ENCODE results near the gene TUBA4B.
A peak's percentile ranks its signal among the peaks of the same experiment; 100 is the strongest.

Gene TUBA4B

GRCh38 chr2:219229305-219230058 is 23.6 kb upstream of the TUBA4B start, which contains the start of the genes ANKZF1 and ATG9A:
TSS of gene ANKZF1 (plus strand) at chr2:219229806. CDS start at chr2:219230258, 452 bp downstream.
TSS of gene ATG9A (minus strand) at chr2:219229636. CDS start at chr2:219228024, 1,612 bp downstream.
- TF ChIP-seq CREB5 (CRISPR knock-in tag; IDR thresholded peaks at IDR 0.05; ENCODE audit: low read depth) (no peak), ARNTL (CRISPR knock-in tag; IDR thresholded peaks at IDR 0.05; ENCODE audit: borderline replicate concordance, low read depth) (no peak), ISL1 (CRISPR knock-in tag; IDR thresholded peaks at IDR 0.05) (no peak; the same call in 1 of the 2 replicates), ZFP3 (CRISPR knock-in tag; IDR thresholded peaks at IDR 0.05) (peak; percentile 81; the same call in 1 of the 2 replicates), CSDC2 (CRISPR knock-in tag; IDR thresholded peaks at IDR 0.05) (peak; percentile 97), POU6F1 (CRISPR knock-in tag; IDR thresholded peaks at IDR 0.05; ENCODE audit: borderline replicate concordance, low read depth) (no peak), ZFP30 (CRISPR knock-in tag; IDR thresholded peaks at IDR 0.05) (peak; percentile 25; the same call in 1 of the 2 replicates), TOX (CRISPR knock-in tag; IDR thresholded peaks at IDR 0.05; ENCODE audit: borderline replicate concordance) (no peak), RARB (CRISPR knock-in tag; IDR thresholded peaks at IDR 0.05) (no peak), PPARA (CRISPR knock-in tag; IDR thresholded peaks at IDR 0.05; ENCODE audit: borderline replicate concordance) (no peak), OSR1 (CRISPR knock-in tag; IDR thresholded peaks at IDR 0.05) (peak; percentile 71; the same call in 1 of the 2 replicates), BACH2 (CRISPR knock-in tag; IDR thresholded peaks at IDR 0.05; ENCODE audit: borderline replicate concordance) (peak; percentile 64; the same call in 1 of the 2 replicates), ESRRG (CRISPR knock-in tag; IDR thresholded peaks at IDR 0.05) (no peak), SNAI2 (CRISPR knock-in tag; IDR thresholded peaks at IDR 0.05) (peak; percentile 94), TCF4 (CRISPR knock-in tag; IDR thresholded peaks at IDR 0.05; ENCODE audit: borderline replicate concordance) (no peak), TSHZ2 (CRISPR knock-in tag; IDR thresholded peaks at IDR 0.05) (peak; percentile 97), ZNF565 (CRISPR knock-in tag; conservative IDR thresholded peaks at IDR 0.05; ENCODE audit: low read depth) (no peak; the same call in 1 of the 2 replicates), ZNF70 (CRISPR knock-in tag; IDR thresholded peaks at IDR 0.05) (no peak), GLIS3 (CRISPR knock-in tag; IDR thresholded peaks at IDR 0.05) (no peak), PATZ1 (CRISPR knock-in tag; IDR thresholded peaks at IDR 0.05; ENCODE audit: borderline replicate concordance) (no peak), ZNF8 (CRISPR knock-in tag; IDR thresholded peaks at IDR 0.05) (peak; percentile 14; the same call in 1 of the 2 replicates)
- ATAC-seq, result peak; percentile 99

- peak; percentile 45 for ATAC-seq
- TF ChIP-seq TSHZ2 (CRISPR knock-in tag; IDR thresholded peaks at IDR 0.05), result no peak
- no peak for TF ChIP-seq POU6F1 (CRISPR knock-in tag; IDR thresholded peaks at IDR 0.05; ENCODE audit: borderline replicate concordance, low read depth)
- TF ChIP-seq CREB5 (CRISPR knock-in tag; IDR thresholded peaks at IDR 0.05; ENCODE audit: low read depth), result no peak
- no peak for TF ChIP-seq TCF4 (CRISPR knock-in tag; IDR thresholded peaks at IDR 0.05; ENCODE audit: borderline replicate concordance)
- TF ChIP-seq CSRNP3 (CRISPR knock-in tag; IDR thresholded peaks at IDR 0.05), result no peak
- no peak for TF ChIP-seq ZFP30 (CRISPR knock-in tag; IDR thresholded peaks at IDR 0.05)
- no peak for TF ChIP-seq ZNF565 (CRISPR knock-in tag; conservative IDR thresholded peaks at IDR 0.05; ENCODE audit: low read depth)
- no peak for TF ChIP-seq ZNF70 (CRISPR knock-in tag; IDR thresholded peaks at IDR 0.05)
- TF ChIP-seq GLIS3 (CRISPR knock-in tag; IDR thresholded peaks at IDR 0.05), result no peak
- no peak for TF ChIP-seq SNAI2 (CRISPR knock-in tag; IDR thresholded peaks at IDR 0.05)
- no peak for TF ChIP-seq PPARA (CRISPR knock-in tag; IDR thresholded peaks at IDR 0.05; ENCODE audit: borderline replicate concordance)
Observed at GRCh38 chr2:219230059-219230540, 22.9 kb upstream of the TUBA4B start.
